ENCODE results near the gene PAQR4.

The PAQR4 gene

GRCh38 chr16:2970563-2970962 lies 1.4 kb downstream of the PAQR4 start (continued):
- TF ChIP-seq CSRNP3 (CRISPR knock-in tag; IDR thresholded peaks at IDR 0.05) (no peak), GLIS3 (CRISPR knock-in tag; IDR thresholded peaks at IDR 0.05) (no peak), PPARA (CRISPR knock-in tag; IDR thresholded peaks at IDR 0.05; ENCODE audit: borderline replicate concordance) (no peak)

- no peak for TF ChIP-seq CSDC2 (CRISPR knock-in tag; IDR thresholded peaks at IDR 0.05)
- TF ChIP-seq CSRNP3 (CRISPR knock-in tag; IDR thresholded peaks at IDR 0.05), result no peak
- no peak for TF ChIP-seq TOX (CRISPR knock-in tag; IDR thresholded peaks at IDR 0.05; ENCODE audit: borderline replicate concordance)
- TF ChIP-seq POU6F1 (CRISPR knock-in tag; IDR thresholded peaks at IDR 0.05; ENCODE audit: borderline replicate concordance, low read depth), result no peak
- ATAC-seq, result no peak
Measured at GRCh38 chr16:2971134-2971984, 2.2 kb downstream of the PAQR4 start.

- ATAC-seq, result no peak
- TF ChIP-seq TCF4 (CRISPR knock-in tag; IDR thresholded peaks at IDR 0.05; ENCODE audit: borderline replicate concordance) (no peak), OSR1 (CRISPR knock-in tag; IDR thresholded peaks at IDR 0.05) (no peak), PATZ1 (CRISPR knock-in tag; IDR thresholded peaks at IDR 0.05; ENCODE audit: borderline replicate concordance) (no peak), ARNTL (CRISPR knock-in tag; IDR thresholded peaks at IDR 0.05; ENCODE audit: borderline replicate concordance, low read depth) (no peak), TSHZ2 (CRISPR knock-in tag; IDR thresholded peaks at IDR 0.05) (no peak), ZFP3 (CRISPR knock-in tag; IDR thresholded peaks at IDR 0.05) (no peak), ESRRG (CRISPR knock-in tag; IDR thresholded peaks at IDR 0.05) (no peak), CSRNP3 (CRISPR knock-in tag; IDR thresholded peaks at IDR 0.05) (no peak), ZNF565 (CRISPR knock-in tag; conservative IDR thresholded peaks at IDR 0.05; ENCODE audit: low read depth) (no peak), CREB5 (CRISPR knock-in tag; IDR thresholded peaks at IDR 0.05; ENCODE audit: low read depth) (no peak), BACH2 (CRISPR knock-in tag; IDR thresholded peaks at IDR 0.05; ENCODE audit: borderline replicate concordance) (no peak)
Measured at GRCh38 chr16:2971985-2972784, 3.0 kb downstream of the PAQR4 start.
